GM23248 (cell line): ENCODE results near the gene PKN2.

Experiments used
- EZH2 ChIP-seq: fragments of 200-600 bp; sonication (generic); IDR thresholded peaks from 2 replicates; pipeline ENCODE4 v1.6.1; 2018; ENCODE audit warnings: antibody characterized with exemption, mild to moderate bottlenecking; ENCODE audit not compliant: insufficient read depth, poor library complexity, severe bottlenecking
- EZH2phosphoT487 ChIP-seq: fragments of 200-600 bp; sonication (generic); IDR thresholded peaks from 2 replicates; pipeline ENCODE4 v1.6.1; 2018; ENCODE audit warnings: antibody characterized with exemption, moderate library complexity, mild to moderate bottlenecking, low read depth; ENCODE audit not compliant: insufficient read depth

DNA sequence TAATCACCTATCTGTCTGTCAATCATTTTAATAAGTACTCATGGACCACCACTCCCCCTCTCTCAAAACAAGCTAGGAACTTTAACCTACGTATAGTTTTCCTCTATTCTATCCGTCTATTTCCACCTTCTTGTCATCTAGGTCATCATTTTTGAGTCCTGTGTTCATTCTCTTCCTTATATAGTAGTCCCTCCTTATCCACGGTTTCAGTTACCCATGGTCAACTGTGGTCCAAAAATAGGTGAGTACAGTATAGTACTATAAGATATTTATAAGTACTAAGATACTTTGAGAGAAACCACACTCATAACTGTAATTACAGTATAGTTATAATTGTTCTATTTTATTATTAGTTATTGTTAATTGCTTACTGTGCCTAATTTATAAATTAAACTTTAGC lies 7.5 kb downstream of the PKN2 start:
- TF ChIP-seq EZH2: no peak
- TF ChIP-seq EZH2phosphoT487: no peak
